OCI-LY3 (cell line): Measurements from ENCODE around the gene TRIM66.
"Not testable (repeated sequence)": the region's sequence is repeated elsewhere in the genome, so short reads cannot be mapped to it uniquely, and the experiment has no call there.

Experiments used
- H2AFZ ChIP-seq: fragments of 200-600, 300-600 bp; shearing (Covaris generic); 2 replicates; pipeline ENCODE4 v1.6.0; 2014; ENCODE audit warnings: antibody characterized with exemption, low read depth, low read length
- H3K27ac ChIP-seq: fragments of 200-600, 300-600 bp; sonication (generic); 2 replicates; pipeline ENCODE4 v1.5.1; 2014; ENCODE audit warnings: mild to moderate bottlenecking, low read length, moderate library complexity, mixed read lengths
- H3K27me3 ChIP-seq: fragments of 200-600, 300-600 bp; sonication (generic); 2 replicates; pipeline ENCODE4 v1.6.1; 2014; ENCODE audit warnings: low read depth, low read length, mixed read lengths
- H3K36me3 ChIP-seq: fragments of 200-600, 300-600 bp; sonication (generic); replicated peaks from 2 replicates; pipeline ENCODE3; 2014; ENCODE audit warnings: low read depth, low read length, mixed read lengths
- H3K4me1 ChIP-seq: fragments of 300-600, 200-600 bp; sonication (generic); 2 replicates; pipeline ENCODE4 v1.6.1; 2014; ENCODE audit warnings: low read length, mixed read lengths
- H3K4me2 ChIP-seq: fragments of 200-600, 300-600 bp; sonication (generic); 2 replicates; pipeline ENCODE4 v1.6.1; 2014; ENCODE audit warnings: low read length, mixed read lengths
- H3K4me3 ChIP-seq: fragments of 300-600, 200-600 bp; sonication (generic); 2 replicates; pipeline ENCODE4 v1.5.1; 2014; ENCODE audit warnings: antibody characterized with exemption, mild to moderate bottlenecking, low read length, moderate library complexity
- H3K79me2 ChIP-seq: fragments of 300-600, 200-600 bp; shearing (Covaris generic); 2 replicates; pipeline ENCODE4 v1.6.1; 2014; ENCODE audit warnings: mild to moderate bottlenecking, low read length, mixed read lengths
- H3K9ac ChIP-seq: fragments of 300-600, 200-600 bp; shearing (Covaris generic); 2 replicates; pipeline ENCODE4 v1.6.0; 2014; ENCODE audit warnings: mild to moderate bottlenecking, low read length, moderate library complexity
- H3K9me3 ChIP-seq: fragments of 200-600, 300-600 bp; shearing (Covaris generic); 2 replicates; pipeline ENCODE4 v1.6.1; 2014; ENCODE audit warnings: low read length, mixed read lengths; ENCODE audit not compliant: insufficient read depth
- H4K20me1 ChIP-seq: fragments of 200-600, 300-600 bp; sonication (generic); 2 replicates; pipeline ENCODE4 v1.6.1; 2016; ENCODE audit warnings: low read length, mixed read lengths; ENCODE audit not compliant: insufficient read depth
- EZH2phosphoT487 ChIP-seq: fragments of 200-600 bp; shearing (Covaris generic); IDR thresholded peaks from 2 replicates; pipeline ENCODE4 v1.6.1; 2018; ENCODE audit warnings: antibody characterized with exemption, mixed run types, low read depth
- TF ChIP-seq, protein P1 (sequence below): fragments of 200-600, 300-600 bp; sonication (generic); IDR thresholded peaks from 2 replicates; pipeline ENCODE4 v1.5.1; 2014; ENCODE audit warnings: antibody characterized with exemption, low read length, low read depth

TRIM66 gene

DNA sequence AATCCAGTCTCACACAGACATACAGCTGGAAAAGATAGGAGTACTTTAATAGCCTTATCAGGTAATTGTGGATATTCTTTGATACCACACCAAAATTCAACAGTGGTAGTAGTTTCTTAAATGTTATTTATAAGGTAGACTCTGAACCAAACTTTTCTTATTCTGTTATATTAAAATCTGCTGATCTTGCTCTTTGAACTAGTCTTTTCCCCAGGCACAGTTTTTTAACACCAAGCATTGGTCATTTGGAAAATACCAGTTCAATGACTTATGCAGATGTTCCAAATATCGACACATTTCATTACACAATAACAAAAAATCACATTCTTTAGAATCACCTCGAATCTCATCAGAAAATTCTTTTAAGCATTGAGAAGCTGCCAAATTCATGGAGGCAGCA, 7.6 kb downstream of the TRIM66 start:
- H3K36me3 ChIP-seq, result peaks cover 4% of the 10 kb centered on the region
- no peaks in the 10 kb centered on the region for H3K27me3 ChIP-seq
- no peaks in the 10 kb centered on the region for H3K79me2 ChIP-seq
- H4K20me1 ChIP-seq, result no peaks in the 10 kb centered on the region
- H3K9ac ChIP-seq, result no peak overlapping the region
- no peak overlapping the region for H3K4me3 ChIP-seq
- H3K4me2 ChIP-seq, result no peak overlapping the region
- H3K27ac ChIP-seq, result no peak overlapping the region
- peaks cover 11% of the 10 kb centered on the region for H3K4me1 ChIP-seq
- no peak overlapping the region for H2AFZ ChIP-seq
- TF ChIP-seq EZH2phosphoT487, result no peak
- TF ChIP-seq, protein P1, sequence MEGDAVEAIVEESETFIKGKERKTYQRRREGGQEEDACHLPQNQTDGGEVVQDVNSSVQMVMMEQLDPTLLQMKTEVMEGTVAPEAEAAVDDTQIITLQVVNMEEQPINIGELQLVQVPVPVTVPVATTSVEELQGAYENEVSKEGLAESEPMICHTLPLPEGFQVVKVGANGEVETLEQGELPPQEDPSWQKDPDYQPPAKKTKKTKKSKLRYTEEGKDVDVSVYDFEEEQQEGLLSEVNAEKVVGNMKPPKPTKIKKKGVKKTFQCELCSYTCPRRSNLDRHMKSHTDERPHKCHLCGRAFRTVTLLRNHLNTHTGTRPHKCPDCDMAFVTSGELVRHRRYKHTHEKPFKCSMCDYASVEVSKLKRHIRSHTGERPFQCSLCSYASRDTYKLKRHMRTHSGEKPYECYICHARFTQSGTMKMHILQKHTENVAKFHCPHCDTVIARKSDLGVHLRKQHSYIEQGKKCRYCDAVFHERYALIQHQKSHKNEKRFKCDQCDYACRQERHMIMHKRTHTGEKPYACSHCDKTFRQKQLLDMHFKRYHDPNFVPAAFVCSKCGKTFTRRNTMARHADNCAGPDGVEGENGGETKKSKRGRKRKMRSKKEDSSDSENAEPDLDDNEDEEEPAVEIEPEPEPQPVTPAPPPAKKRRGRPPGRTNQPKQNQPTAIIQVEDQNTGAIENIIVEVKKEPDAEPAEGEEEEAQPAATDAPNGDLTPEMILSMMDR, result no peak
- no peaks in the 10 kb centered on the region for H3K9me3 ChIP-seq

- H3K27me3 ChIP-seq, result no peaks in the 10 kb centered on the region
- H3K4me1 ChIP-seq, result peaks cover 11% of the 10 kb centered on the region
- no peaks in the 10 kb centered on the region for H4K20me1 ChIP-seq
- no peaks in the 10 kb centered on the region for H3K9me3 ChIP-seq
- H3K4me3 ChIP-seq, result no peak overlapping the region
- H3K27ac ChIP-seq, result no peak overlapping the region
- H3K9ac ChIP-seq, result no peak overlapping the region
- TF ChIP-seq, protein P1, result no peak
- no peak for TF ChIP-seq EZH2phosphoT487
- no peaks in the 10 kb centered on the region for H3K79me2 ChIP-seq
- H3K4me2 ChIP-seq, result no peak overlapping the region
- no peak overlapping the region for H2AFZ ChIP-seq
- peaks cover 5% of the 10 kb centered on the region for H3K36me3 ChIP-seq
These were observed 10.1 kb downstream of the TRIM66 start for GRCh38 chr11:8672346-8672745.

DNA sequence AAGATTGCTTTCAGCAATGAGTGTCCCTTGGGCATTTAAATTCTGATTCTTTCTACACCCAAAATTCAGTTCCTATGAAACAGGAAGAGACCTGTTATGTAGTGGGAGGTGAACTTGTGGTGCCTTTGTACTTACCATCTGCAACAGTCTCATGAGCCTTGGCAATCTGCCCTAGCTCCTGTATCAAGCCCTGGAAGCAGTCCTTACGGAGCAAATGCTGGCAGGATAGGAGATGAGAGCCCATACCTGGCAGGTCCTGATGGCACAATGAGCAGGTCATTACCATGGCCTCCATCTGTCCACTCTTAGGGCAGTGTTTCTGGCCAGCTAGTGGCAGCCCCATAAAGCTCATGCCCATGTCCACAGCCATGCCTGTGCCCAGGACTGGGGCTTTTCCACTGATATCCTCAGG, 10.8 kb downstream of the TRIM66 start:
- no peaks in the 10 kb centered on the region for H4K20me1 ChIP-seq
- peaks cover 8% of the 10 kb centered on the region for H3K36me3 ChIP-seq
- peaks cover 11% of the 10 kb centered on the region for H3K4me1 ChIP-seq
- no peak overlapping the region for H3K27ac ChIP-seq
- no peak overlapping the region for H3K9ac ChIP-seq
- no peaks in the 10 kb centered on the region for H3K79me2 ChIP-seq
- no peak overlapping the region for H3K4me3 ChIP-seq
- no peak overlapping the region for H2AFZ ChIP-seq
- TF ChIP-seq, protein P1, result no peak
- no peak for TF ChIP-seq EZH2phosphoT487
- no peak overlapping the region for H3K4me2 ChIP-seq
- H3K9me3 ChIP-seq, result no peaks in the 10 kb centered on the region
- H3K27me3 ChIP-seq, result no peaks in the 10 kb centered on the region

GRCh38 chr11:8671193-8671612, 11.3 kb downstream of the TRIM66 start:
- Histone ChIP-seq H3K4me1 (peaks cover 11% of the 10 kb centered on the region), H3K27me3 (no peaks in the 10 kb centered on the region), H2AFZ (no peak overlapping the region), H3K9ac (no peak overlapping the region), H3K79me2 (no peaks in the 10 kb centered on the region), H3K4me2 (no peak overlapping the region), H3K27ac (no peak overlapping the region), H3K4me3 (no peak overlapping the region), H4K20me1 (no peaks in the 10 kb centered on the region), H3K36me3 (peaks cover 8% of the 10 kb centered on the region), H3K9me3 (no peaks in the 10 kb centered on the region)
- TF ChIP-seq, protein P1, result no peak
- TF ChIP-seq EZH2phosphoT487, result no peak

GRCh38 chr11:8670081-8670480, 12.4 kb downstream of the TRIM66 start:
- not testable (repeated sequence) for H2AFZ ChIP-seq, H3K36me3 ChIP-seq, H3K9me3 ChIP-seq, H3K9ac ChIP-seq, H3K27me3 ChIP-seq, H3K79me2 ChIP-seq, H4K20me1 ChIP-seq, H3K4me2 ChIP-seq, H3K4me3 ChIP-seq, H3K27ac ChIP-seq
- peaks cover 11% of the 10 kb centered on the region for H3K4me1 ChIP-seq
